ENCODE results near the gene TUBD1. TPM values are rescaled to one million over a fixed set of nuclear protein-coding genes. Genes with fewer than 3 reads are reported as not detected.
A peak's percentile ranks its signal among the peaks of the same experiment; 100 is the strongest.
"Not testable (repeated sequence)": the region's sequence is repeated elsewhere in the genome, so short reads cannot be mapped to it uniquely, and the experiment has no call there.

TUBD1 gene
- total RNA-seq, 2 experiments from 2014 or later = 7.9 to 11.1 TPM

- H3K4me3 Mint-ChIP-seq = peak overlapping the region; percentile 52
- peaks cover 39% of the 10 kb centered on the region for H3K36me3 Mint-ChIP-seq (ENCODE audit: low read depth)
Measured at GRCh38 chr17:59832883-59833379, 59.8 kb downstream of the TUBD1 start.

GRCh38 chr17:59830846-59831486, 61.8 kb downstream of the TUBD1 start:
- DNase-seq = peak; percentile 28
- Mint-ChIP-seq H3K9me3 (no peaks in the 10 kb centered on the region), H3K36me3 (ENCODE audit: low read depth) (peaks cover 51% of the 10 kb centered on the region), H3K4me3 (peak overlapping the region; percentile 89), H3K4me1 (ENCODE audit: low read depth) (peaks cover 68% of the 10 kb centered on the region), H3K27ac (peak overlapping the region; percentile 97), H3K27me3 (no peaks in the 10 kb centered on the region)
- intact Hi-C loops (cut with micrococcal nuclease) = loop anchor here (1.0 kb wide), 1 partner anchor 9 kb away; no protein-coding TSS in a partner anchor
- CTCF ChIA-PET = interaction anchor here (0.9 to 5.3 kb wide), 7 partner anchors 10 to 77 kb away, joined by 3 to 50 read pairs (median 5); no protein-coding TSS in a partner anchor
- POLR2A ChIA-PET = interaction anchor here (9.8 to 27.9 kb wide), 4 partner anchors 12 to 77 kb away, joined by 125 to 1156 read pairs (median 566); no protein-coding TSS in a partner anchor
- TF ChIP-seq, protein P1, sequence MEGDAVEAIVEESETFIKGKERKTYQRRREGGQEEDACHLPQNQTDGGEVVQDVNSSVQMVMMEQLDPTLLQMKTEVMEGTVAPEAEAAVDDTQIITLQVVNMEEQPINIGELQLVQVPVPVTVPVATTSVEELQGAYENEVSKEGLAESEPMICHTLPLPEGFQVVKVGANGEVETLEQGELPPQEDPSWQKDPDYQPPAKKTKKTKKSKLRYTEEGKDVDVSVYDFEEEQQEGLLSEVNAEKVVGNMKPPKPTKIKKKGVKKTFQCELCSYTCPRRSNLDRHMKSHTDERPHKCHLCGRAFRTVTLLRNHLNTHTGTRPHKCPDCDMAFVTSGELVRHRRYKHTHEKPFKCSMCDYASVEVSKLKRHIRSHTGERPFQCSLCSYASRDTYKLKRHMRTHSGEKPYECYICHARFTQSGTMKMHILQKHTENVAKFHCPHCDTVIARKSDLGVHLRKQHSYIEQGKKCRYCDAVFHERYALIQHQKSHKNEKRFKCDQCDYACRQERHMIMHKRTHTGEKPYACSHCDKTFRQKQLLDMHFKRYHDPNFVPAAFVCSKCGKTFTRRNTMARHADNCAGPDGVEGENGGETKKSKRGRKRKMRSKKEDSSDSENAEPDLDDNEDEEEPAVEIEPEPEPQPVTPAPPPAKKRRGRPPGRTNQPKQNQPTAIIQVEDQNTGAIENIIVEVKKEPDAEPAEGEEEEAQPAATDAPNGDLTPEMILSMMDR (IDR thresholded peaks at IDR 0.05) = no peak
- no peak for ATAC-seq

More at GRCh38 chr17:59832883-59833379, 59.8 kb downstream of the TUBD1 start:
- Mint-ChIP-seq H3K9me3 (no peaks in the 10 kb centered on the region), H3K27me3 (no peaks in the 10 kb centered on the region), H3K4me1 (ENCODE audit: low read depth) (peaks cover 67% of the 10 kb centered on the region), H3K27ac (peak overlapping the region; percentile 89)
- intact Hi-C loops (cut with micrococcal nuclease) = no loop called here
- peak; percentile 41 for DNase-seq
- no peak for ATAC-seq
- POLR2A ChIA-PET = interaction anchor here (0.6 to 27.9 kb wide), 6 partner anchors 10 to 108 kb away, joined by 3 to 1156 read pairs (median 272); no protein-coding TSS in a partner anchor
- TF ChIP-seq, protein P1 (IDR thresholded peaks at IDR 0.05) = no peak
- CTCF ChIA-PET = interaction anchor here (0.7 to 1.6 kb wide), 5 partner anchors 14 to 74 kb away, joined by 3 to 8 read pairs (median 4); no protein-coding TSS in a partner anchor

DNA sequence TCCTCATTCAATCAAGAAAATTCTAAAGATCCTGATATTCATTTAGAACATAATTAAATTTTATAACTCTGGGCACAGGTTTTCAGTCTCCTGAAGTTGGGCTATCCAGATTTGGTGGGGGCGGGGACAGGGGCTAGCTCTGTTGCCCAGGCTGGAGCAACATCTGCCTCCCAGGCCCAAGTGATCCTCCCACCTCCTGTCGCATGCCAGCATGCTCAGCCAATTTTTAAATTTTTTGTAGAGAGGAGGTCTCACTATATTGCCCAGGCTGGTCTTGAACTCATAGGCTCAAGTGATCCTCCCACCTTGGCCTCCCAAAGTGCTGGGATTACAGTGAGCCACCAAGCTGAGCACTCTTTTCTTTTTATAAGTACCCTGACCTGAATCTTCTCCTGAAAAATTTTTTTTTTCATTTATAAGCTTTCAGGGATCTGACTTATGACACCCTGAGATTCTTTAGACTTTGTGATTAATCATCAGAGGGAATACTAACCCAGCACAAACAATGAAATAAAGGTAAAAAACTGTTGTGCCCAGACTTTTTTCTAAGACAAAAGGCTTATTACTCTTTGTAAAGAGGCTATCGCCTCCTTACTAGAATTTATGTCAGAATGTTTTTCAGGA, 62.6 kb downstream of the TUBD1 start:
- H3K36me3 Mint-ChIP-seq (ENCODE audit: low read depth) = peaks cover 55% of the 10 kb centered on the region

DNA sequence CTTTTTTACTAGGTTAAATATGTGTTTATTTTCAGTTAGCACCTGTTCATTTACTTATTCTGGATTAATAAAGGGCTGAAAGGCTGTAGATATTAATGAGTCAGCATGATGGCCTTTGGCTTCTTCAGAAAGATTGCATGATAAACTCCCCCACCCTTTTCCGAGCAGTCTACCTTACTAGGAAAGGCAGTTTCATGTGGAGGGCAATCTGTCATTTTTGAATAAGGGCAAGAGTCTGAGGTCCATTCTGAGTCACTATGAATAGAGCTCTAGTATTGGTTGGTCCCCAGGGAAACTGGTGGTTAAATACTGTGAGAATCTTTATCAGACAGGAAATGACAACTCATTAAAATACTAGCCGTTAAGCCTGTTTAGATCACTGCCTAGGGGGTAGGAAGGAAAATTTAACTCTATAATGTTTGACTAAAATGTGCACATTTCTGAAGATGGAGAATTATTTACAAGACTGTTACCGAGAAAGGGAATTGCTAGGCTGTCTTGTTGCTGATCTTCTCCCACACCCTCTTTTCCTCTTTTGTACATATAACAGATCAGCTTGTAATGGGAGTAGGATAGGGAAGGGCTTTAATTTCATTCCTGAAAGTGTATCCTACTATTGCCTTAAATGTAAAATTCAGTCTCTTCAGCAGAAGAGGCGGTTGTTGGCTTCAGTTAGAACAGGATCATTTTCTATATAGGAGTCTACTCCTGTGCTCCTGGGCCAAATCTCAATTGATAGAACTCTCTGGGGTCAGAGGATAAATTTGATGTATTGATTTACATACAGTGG, 63.3 kb downstream of the TUBD1 start:
- DNase-seq = peak; percentile 72
- ChIA-PET POLR2A (interaction anchor here (0.6 to 27.9 kb wide), 7 partner anchors 14 to 210 kb away, joined by 3 to 1156 read pairs (median 125); no protein-coding TSS in a partner anchor), CTCF (interaction anchor here (1.5 to 5.3 kb wide), 5 partner anchors 10 to 76 kb away, joined by 6 to 50 read pairs (median 10); no protein-coding TSS in a partner anchor)
- Mint-ChIP-seq H3K27me3 (no peaks in the 10 kb centered on the region), H3K36me3 (ENCODE audit: low read depth) (peaks cover 55% of the 10 kb centered on the region), H3K9me3 (no peaks in the 10 kb centered on the region), H3K4me1 (ENCODE audit: low read depth) (peaks cover 73% of the 10 kb centered on the region), H3K4me3 (peak overlapping the region; percentile 89), H3K27ac (peak overlapping the region; percentile 97)
- TF ChIP-seq, protein P1 (IDR thresholded peaks at IDR 0.05) = no peak
- ATAC-seq = peak; percentile 78
- intact Hi-C loops (cut with micrococcal nuclease) = loop anchor here (1.0 kb wide), 4 partner anchors 8 to 67 kb away; no protein-coding TSS in a partner anchor

More for the DNA sequence above, 62.6 kb downstream of the TUBD1 start:
- DNase-seq = peak; percentile 54
- TF ChIP-seq, protein P1 (IDR thresholded peaks at IDR 0.05) = no peak
- Mint-ChIP-seq H3K9me3 (no peaks in the 10 kb centered on the region), H3K4me3 (peak overlapping the region; percentile 89), H3K27ac (peak overlapping the region; percentile 97), H3K27me3 (no peaks in the 10 kb centered on the region), H3K4me1 (ENCODE audit: low read depth) (peaks cover 73% of the 10 kb centered on the region)
- intact Hi-C loops (cut with micrococcal nuclease) = loop anchor here (1.0 kb wide), 1 partner anchor 10 kb away; no protein-coding TSS in a partner anchor
- POLR2A ChIA-PET = interaction anchor here (1.0 to 27.9 kb wide), 6 partner anchors 13 to 211 kb away, joined by 3 to 1156 read pairs (median 272); no protein-coding TSS in a partner anchor
- CTCF ChIA-PET = interaction anchor here (0.9 to 5.3 kb wide), 5 partner anchors 11 to 76 kb away, joined by 3 to 50 read pairs (median 6); no protein-coding TSS in a partner anchor
- no peak for ATAC-seq

DNA sequence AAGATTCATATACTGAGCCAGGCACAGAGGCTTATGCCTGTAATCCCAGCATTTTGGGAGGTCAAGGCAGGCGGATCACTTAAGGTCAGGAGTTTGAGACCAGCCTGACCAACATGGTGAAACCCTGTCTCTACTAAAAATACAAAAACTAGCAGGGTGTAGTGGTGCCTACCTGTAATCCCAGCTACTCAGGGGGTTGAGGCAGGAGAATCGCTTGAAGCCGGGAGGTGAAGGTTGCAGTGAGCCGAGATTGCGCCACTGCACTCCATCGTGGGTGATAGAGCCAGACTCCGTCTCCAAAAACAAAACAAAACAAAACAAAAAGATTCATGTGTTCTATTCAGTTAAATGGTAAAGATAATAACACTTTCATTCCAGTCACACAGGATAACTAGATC, 63.9 kb downstream of the TUBD1 start:
- peaks cover 53% of the 10 kb centered on the region for H3K36me3 Mint-ChIP-seq (ENCODE audit: low read depth)
- not testable (repeated sequence) for H3K27me3 Mint-ChIP-seq, H3K9me3 Mint-ChIP-seq
- DNase-seq (peak; percentile 49), ATAC-seq (peak; percentile 2)
- H3K4me1 Mint-ChIP-seq (ENCODE audit: low read depth) = peaks cover 73% of the 10 kb centered on the region
- POLR2A ChIA-PET = interaction anchor here (0.6 to 27.9 kb wide), 5 partner anchors 14 to 75 kb away, joined by 3 to 1156 read pairs (median 420); no protein-coding TSS in a partner anchor
- H3K4me3 Mint-ChIP-seq = peak overlapping the region; percentile 89
- CTCF ChIA-PET = interaction anchor here (1.7 to 5.3 kb wide), 4 partner anchors 10 to 75 kb away, joined by 4 to 50 read pairs (median 9); no protein-coding TSS in a partner anchor
- intact Hi-C loops (cut with micrococcal nuclease) = loop anchor here (1.0 kb wide), 3 partner anchors 8 to 67 kb away; no protein-coding TSS in a partner anchor
- H3K27ac Mint-ChIP-seq = peak overlapping the region; percentile 97

All from activated CD8-positive, alpha-beta T cell treated with anti-CD3 and anti-CD28 coated beads for 36 hours (primary cell).